B cell (primary cell): ENCODE measurements around the gene CFD.

Experiments
- EZH2 ChIP-seq: IDR thresholded peaks from 2 replicates; pipeline ENCODE4 v1.6.1; 2012; ENCODE audit warnings: borderline replicate concordance, low read depth, mild to moderate bottlenecking, moderate library complexity, low read length; ENCODE audit not compliant: insufficient read depth, poor library complexity, severe bottlenecking
- TF ChIP-seq, protein P1 (sequence below): fragments of 200-600 bp; IDR thresholded peaks from one replicate; pipeline ENCODE4 v1.8.0; 2022; ENCODE audit warnings: antibody characterized with exemption, mild to moderate bottlenecking

DNA sequence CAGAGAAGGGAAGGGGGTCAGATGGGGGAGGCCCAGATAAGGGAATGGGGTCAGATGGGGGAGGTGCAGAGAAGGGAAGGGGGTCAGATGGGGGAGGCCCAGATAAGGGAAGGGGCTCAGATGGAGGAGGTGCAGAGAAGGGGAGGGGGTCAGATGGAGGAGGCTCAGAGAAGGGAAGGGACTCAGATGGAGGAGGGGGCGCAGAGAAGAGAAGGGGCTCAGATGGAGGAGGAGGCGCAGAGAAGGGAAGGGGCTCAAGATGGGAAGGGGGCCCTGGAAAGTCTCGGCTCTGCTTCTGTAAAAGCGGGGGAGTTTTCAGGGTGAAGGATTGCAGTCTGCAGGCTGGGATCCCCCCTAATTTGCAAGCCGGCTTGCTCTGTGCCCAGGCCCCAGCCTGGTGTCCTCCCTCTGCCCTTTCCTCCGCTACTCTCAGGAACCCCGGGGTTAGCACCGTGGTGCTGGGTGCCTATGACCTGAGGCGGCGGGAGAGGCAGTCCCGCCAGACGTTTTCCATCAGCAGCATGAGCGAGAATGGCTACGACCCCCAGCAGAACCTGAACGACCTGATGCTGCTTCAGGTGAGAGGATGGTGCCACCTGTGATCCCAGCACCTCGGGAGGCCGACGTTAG lies 30.2 kb upstream of the CFD start:
- TF ChIP-seq, protein P1, sequence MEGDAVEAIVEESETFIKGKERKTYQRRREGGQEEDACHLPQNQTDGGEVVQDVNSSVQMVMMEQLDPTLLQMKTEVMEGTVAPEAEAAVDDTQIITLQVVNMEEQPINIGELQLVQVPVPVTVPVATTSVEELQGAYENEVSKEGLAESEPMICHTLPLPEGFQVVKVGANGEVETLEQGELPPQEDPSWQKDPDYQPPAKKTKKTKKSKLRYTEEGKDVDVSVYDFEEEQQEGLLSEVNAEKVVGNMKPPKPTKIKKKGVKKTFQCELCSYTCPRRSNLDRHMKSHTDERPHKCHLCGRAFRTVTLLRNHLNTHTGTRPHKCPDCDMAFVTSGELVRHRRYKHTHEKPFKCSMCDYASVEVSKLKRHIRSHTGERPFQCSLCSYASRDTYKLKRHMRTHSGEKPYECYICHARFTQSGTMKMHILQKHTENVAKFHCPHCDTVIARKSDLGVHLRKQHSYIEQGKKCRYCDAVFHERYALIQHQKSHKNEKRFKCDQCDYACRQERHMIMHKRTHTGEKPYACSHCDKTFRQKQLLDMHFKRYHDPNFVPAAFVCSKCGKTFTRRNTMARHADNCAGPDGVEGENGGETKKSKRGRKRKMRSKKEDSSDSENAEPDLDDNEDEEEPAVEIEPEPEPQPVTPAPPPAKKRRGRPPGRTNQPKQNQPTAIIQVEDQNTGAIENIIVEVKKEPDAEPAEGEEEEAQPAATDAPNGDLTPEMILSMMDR, result no peak
- TF ChIP-seq EZH2, result no peak
